H9 (cell line): ENCODE results near the gene CTCF. TPM values are rescaled to one million over a fixed set of nuclear protein-coding genes. Genes with fewer than 3 reads are reported as not detected.
A peak's percentile ranks its signal among the peaks of the same experiment; 100 is the strongest.

ENCODE experiments used
- DNase-seq: peaks from one replicate; pipeline ENCODE4 v3.0.0-alpha.2; 2017
- H2AFZ ChIP-seq: one replicate; pipeline ENCODE4 v1.6.1; 2013; ENCODE audit warnings: mild to moderate bottlenecking, low read length, control low read depth, moderate library complexity
- H2AK5ac ChIP-seq: 2 replicates; pipeline ENCODE4 v1.6.1; 2013; ENCODE audit warnings: low read length, control low read depth, mixed read lengths; ENCODE audit not compliant: insufficient read length
- H2BK120ac ChIP-seq: one replicate; pipeline ENCODE4 v1.6.1; 2013; ENCODE audit warnings: low read depth, mild to moderate bottlenecking, low read length, control low read depth, inconsistent platforms; ENCODE audit not compliant: poor library complexity, severe bottlenecking
- H2BK12ac ChIP-seq: 2 replicates; pipeline ENCODE4 v1.6.1; 2013; ENCODE audit warnings: low read length, control low read depth, mixed read lengths, low read depth; ENCODE audit not compliant: insufficient read length
- H2BK15ac ChIP-seq: 2 replicates; pipeline ENCODE4 v1.6.1; 2013; ENCODE audit warnings: low read depth, low read length, control low read depth
- H2BK20ac ChIP-seq: one replicate; pipeline ENCODE4 v1.6.1; 2013; ENCODE audit warnings: low read depth, mild to moderate bottlenecking, low read length, control low read depth, inconsistent platforms; ENCODE audit not compliant: poor library complexity, severe bottlenecking
- H2BK5ac ChIP-seq: 2 replicates; pipeline ENCODE4 v1.6.1; 2013; ENCODE audit warnings: low read length, control low read depth, mixed read lengths; ENCODE audit not compliant: insufficient read length
- H3K14ac ChIP-seq: 2 replicates; pipeline ENCODE4 v1.6.1; 2013; ENCODE audit warnings: low read length, control low read depth; ENCODE audit not compliant: insufficient read depth
- H3K18ac ChIP-seq: 2 replicates; pipeline ENCODE4 v1.6.1; 2013; ENCODE audit warnings: low read depth, mild to moderate bottlenecking, mixed read lengths, low read length, control low read depth; ENCODE audit not compliant: insufficient read length
- H3K23ac ChIP-seq: 2 replicates; pipeline ENCODE4 v1.6.1; 2013; ENCODE audit warnings: low read length, control low read depth, mixed read lengths, low read depth; ENCODE audit not compliant: insufficient read length
- H3K23me2 ChIP-seq: 2 replicates; pipeline ENCODE4 v1.6.1; 2013; ENCODE audit warnings: low read depth, mild to moderate bottlenecking, mixed read lengths, low read length, control low read depth; ENCODE audit not compliant: insufficient read length, poor library complexity, severe bottlenecking
- H3K27ac ChIP-seq: 2 replicates; pipeline ENCODE4 v1.5.1; 2013; ENCODE audit warnings: low read length, control low read depth, mixed read lengths, low read depth; ENCODE audit not compliant: insufficient read length
- H3K27me3 ChIP-seq: 2 replicates; pipeline ENCODE4 v1.6.1; 2013; ENCODE audit warnings: low read length, control low read depth, inconsistent platforms; ENCODE audit not compliant: insufficient read depth
- H3K4ac ChIP-seq: 2 replicates; pipeline ENCODE4 v1.6.1; 2013; ENCODE audit warnings: low read depth, mild to moderate bottlenecking, control low read depth, inconsistent platforms, low read length, moderate library complexity
- H3K4me1 ChIP-seq: 2 replicates; pipeline ENCODE4 v1.6.1; 2013; ENCODE audit warnings: low read length, control low read depth, inconsistent platforms; ENCODE audit not compliant: insufficient read depth
- H3K4me2 ChIP-seq: 2 replicates; pipeline ENCODE4 v1.6.1; 2013; ENCODE audit warnings: low read length, control low read depth, mixed read lengths; ENCODE audit not compliant: insufficient read length, insufficient read depth
- H3K56ac ChIP-seq: 2 replicates; pipeline ENCODE4 v1.6.1; 2013; ENCODE audit warnings: low read depth, mild to moderate bottlenecking, mixed read lengths, low read length, control low read depth; ENCODE audit not compliant: insufficient read length
- H3K79me1 ChIP-seq: 2 replicates; pipeline ENCODE4 v1.6.1; 2013; ENCODE audit warnings: low read depth, mild to moderate bottlenecking, moderate library complexity, low read length, control low read depth, inconsistent platforms; ENCODE audit not compliant: insufficient read depth, poor library complexity, severe bottlenecking
- H3K79me2 ChIP-seq: 2 replicates; pipeline ENCODE4 v1.6.1; 2013; ENCODE audit warnings: low read length, control low read depth, inconsistent platforms; ENCODE audit not compliant: insufficient read depth
- H3K9ac ChIP-seq: 2 replicates; pipeline ENCODE4 v1.6.1; 2013; ENCODE audit warnings: low read length, control low read depth, mixed read lengths; ENCODE audit not compliant: insufficient read length; ENCODE audit errors: extremely low read depth
- H3K9me3 ChIP-seq: one replicate; pipeline ENCODE4 v1.6.1; 2013; ENCODE audit warnings: low read depth, low read length, inconsistent platforms; ENCODE audit not compliant: control insufficient read depth
- H3T11ph ChIP-seq: one replicate; pipeline ENCODE4 v1.6.1; 2013; ENCODE audit warnings: mild to moderate bottlenecking, low read length, control low read depth, inconsistent platforms
- H4K20me1 ChIP-seq: one replicate; pipeline ENCODE4 v1.6.1; 2013; ENCODE audit not compliant: control insufficient read depth, insufficient read length, insufficient read depth
- H4K5ac ChIP-seq: 2 replicates; pipeline ENCODE4 v1.6.1; 2013; ENCODE audit warnings: low read depth, mild to moderate bottlenecking, mixed read lengths, low read length, control low read depth; ENCODE audit not compliant: insufficient read length
- H4K8ac ChIP-seq: replicated peaks from 2 replicates; pipeline ENCODE4 v1.6.1; 2013; ENCODE audit warnings: low read length, control low read depth, mixed read lengths, low read depth; ENCODE audit not compliant: insufficient read length
- H4K91ac ChIP-seq: 2 replicates; pipeline ENCODE4 v1.6.1; 2013; ENCODE audit warnings: low read depth, mild to moderate bottlenecking, moderate library complexity, mixed read lengths, low read length, control low read depth; ENCODE audit not compliant: insufficient read length
- H3K27ac Mint-ChIP-seq, 3 experiments: 2 replicates in 2 of 3; 3 replicates in 1 of 3; pipeline ENCODE4 v1.8.0; 2020 to 2021; ENCODE audit warnings: mixed read lengths in 3 of 3, mild to moderate bottlenecking in 1 of 3, moderate library complexity in 1 of 3
- H3K27me3 Mint-ChIP-seq: 2 replicates; pipeline ENCODE4 v1.8.0; 2021; ENCODE audit warnings: low read depth, mild to moderate bottlenecking, moderate library complexity, mixed read lengths
- H3K36me3 Mint-ChIP-seq, 3 experiments: 2 replicates in 2 of 3; 3 replicates in 1 of 3; pipeline ENCODE4 v1.8.0; 2020 to 2021; ENCODE audit warnings: low read depth in 3 of 3, mixed read lengths in 3 of 3; ENCODE audit not compliant: insufficient read depth in 1 of 3
- H3K4me1 Mint-ChIP-seq, 2 experiments: 2 replicates each; pipeline ENCODE4 v1.8.0; 2020; ENCODE audit warnings: mixed read lengths in 2 of 2
- H3K4me3 Mint-ChIP-seq, 2 experiments: 2 replicates in 1 of 2; 3 replicates in 1 of 2; pipeline ENCODE4 v1.8.0; 2020 to 2021; ENCODE audit warnings: mild to moderate bottlenecking in 2 of 2, mixed read lengths in 2 of 2, moderate library complexity in 1 of 2
- H3K9me3 Mint-ChIP-seq, 2 experiments: 2 replicates in 1 of 2; 3 replicates in 1 of 2; pipeline ENCODE4 v1.8.0; 2020; ENCODE audit warnings: mild to moderate bottlenecking in 2 of 2, mixed read lengths in 2 of 2, moderate library complexity in 1 of 2
- WGBS: extraction: QIAGEN DNeasy Blood & Tissue Kit; methylation state at CpG from one replicate; pipeline ENCODE4 v1.1.7; 2013; ENCODE audit warnings: missing lambda C conversion rate, low lambda C conversion rate, mixed read lengths; ENCODE audit not compliant: insufficient read length; ENCODE audit errors: extremely low coverage; 5-methylcytosine and 5-hydroxymethylcytosine counted together
- total RNA-seq: library from RNA; stranded (reverse); gene quantifications from 2 replicates; pipeline ENCODE4 v1.2.1, GENCODE V29; 2021
- TF ChIP-seq, protein P1 (sequence below): fragments of 200-600 bp; sonication (generic); conservative IDR thresholded peaks from 3 replicates; pipeline ENCODE4 v1.8.0; 2021; ENCODE audit warnings: antibody characterized with exemption, mild to moderate bottlenecking

CTCF gene
- total RNA-seq, 1 experiment from 2014 or later: 87.3 TPM

DNA sequence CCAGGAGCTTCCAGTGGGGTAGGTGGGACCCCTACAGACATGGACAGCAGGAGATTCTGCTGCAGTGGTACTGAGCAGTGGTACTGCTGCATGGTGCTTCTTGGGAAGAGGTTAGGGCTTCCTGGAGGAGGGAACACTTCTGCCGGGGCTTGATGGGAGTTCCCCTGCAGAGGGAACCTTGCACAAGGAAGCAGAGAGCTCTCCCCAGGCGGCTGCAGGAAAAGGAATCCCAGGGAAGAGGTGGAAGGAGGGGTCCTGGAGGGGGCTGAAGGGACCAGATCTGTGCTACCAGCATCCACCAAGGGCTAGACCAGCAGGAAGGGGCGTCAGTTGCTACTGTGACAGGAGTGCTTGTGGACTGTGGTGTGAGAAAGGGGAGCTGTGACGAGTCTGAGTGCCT lies 23.1 kb upstream of the CTCF start:
- H4K5ac ChIP-seq: no peak overlapping the region
- Mint-ChIP-seq H3K36me3 (peaks cover 0 to 23% (median 2%) of the 10 kb centered on the region in 3 experiments; a peak in 3 of 7 replicates), H3K4me3 (peak overlapping the region; percentile 52 to 76; a peak in 3 of 5 replicates), H3K9me3 (no peaks in the 10 kb centered on the region; a peak in 2 of 5 replicates), H3K27ac (no peak overlapping the region), H3K4me1 (peaks cover 15 to 24% of the 10 kb centered on the region in 2 experiments), H3K27me3 (peaks cover 77% of the 10 kb centered on the region)
- H2BK120ac ChIP-seq: no peak overlapping the region
- H3K4me1 ChIP-seq: peaks cover 2% of the 10 kb centered on the region; the same call in 1 of the 2 replicates
- H2BK15ac ChIP-seq: no peak overlapping the region
- WGBS: no CpG with 5 or more reads among the region's 4 CpGs
- no peak overlapping the region for H2AFZ ChIP-seq
- no peak overlapping the region for H3K4ac ChIP-seq
- no peaks in the 10 kb centered on the region for H3K9me3 ChIP-seq
- TF ChIP-seq, protein P1, sequence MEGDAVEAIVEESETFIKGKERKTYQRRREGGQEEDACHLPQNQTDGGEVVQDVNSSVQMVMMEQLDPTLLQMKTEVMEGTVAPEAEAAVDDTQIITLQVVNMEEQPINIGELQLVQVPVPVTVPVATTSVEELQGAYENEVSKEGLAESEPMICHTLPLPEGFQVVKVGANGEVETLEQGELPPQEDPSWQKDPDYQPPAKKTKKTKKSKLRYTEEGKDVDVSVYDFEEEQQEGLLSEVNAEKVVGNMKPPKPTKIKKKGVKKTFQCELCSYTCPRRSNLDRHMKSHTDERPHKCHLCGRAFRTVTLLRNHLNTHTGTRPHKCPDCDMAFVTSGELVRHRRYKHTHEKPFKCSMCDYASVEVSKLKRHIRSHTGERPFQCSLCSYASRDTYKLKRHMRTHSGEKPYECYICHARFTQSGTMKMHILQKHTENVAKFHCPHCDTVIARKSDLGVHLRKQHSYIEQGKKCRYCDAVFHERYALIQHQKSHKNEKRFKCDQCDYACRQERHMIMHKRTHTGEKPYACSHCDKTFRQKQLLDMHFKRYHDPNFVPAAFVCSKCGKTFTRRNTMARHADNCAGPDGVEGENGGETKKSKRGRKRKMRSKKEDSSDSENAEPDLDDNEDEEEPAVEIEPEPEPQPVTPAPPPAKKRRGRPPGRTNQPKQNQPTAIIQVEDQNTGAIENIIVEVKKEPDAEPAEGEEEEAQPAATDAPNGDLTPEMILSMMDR: no peak
- H4K8ac ChIP-seq: no peak overlapping the region
- H3K79me1 ChIP-seq: no peaks in the 10 kb centered on the region
- no peak overlapping the region for H3K56ac ChIP-seq
- peaks cover 36% of the 10 kb centered on the region; the same call in 1 of the 2 replicates for H3K27me3 ChIP-seq
- H3K27ac ChIP-seq: no peak overlapping the region
- H3T11ph ChIP-seq: no peak overlapping the region
- H3K18ac ChIP-seq: no peak overlapping the region
- H2AK5ac ChIP-seq: no peak overlapping the region
- H2BK12ac ChIP-seq: no peak overlapping the region
- H3K9ac ChIP-seq: no peak overlapping the region
- peaks cover 10% of the 10 kb centered on the region for H3K23me2 ChIP-seq
- H3K79me2 ChIP-seq: no peaks in the 10 kb centered on the region
- DNase-seq: no peak
- no peak overlapping the region for H3K4me2 ChIP-seq
- no peak overlapping the region for H3K23ac ChIP-seq
- H3K14ac ChIP-seq: no peak overlapping the region
- H4K20me1 ChIP-seq: peaks cover 6% of the 10 kb centered on the region
- no peak overlapping the region for H2BK5ac ChIP-seq
- H4K91ac ChIP-seq: no peak overlapping the region
- no peak overlapping the region for H2BK20ac ChIP-seq
